ENCODE results near the gene VPS45.
"Not testable (repeated sequence)": the region's sequence is repeated elsewhere in the genome, so short reads cannot be mapped to it uniquely, and the experiment has no call there.

Gene VPS45

GRCh38 chr1:150051089-150051373, 16.5 kb upstream of the VPS45 start:
- Histone ChIP-seq H4K20me1 (no peaks in the 10 kb centered on the region), H3K27me3 (no peaks in the 10 kb centered on the region), H3K4me1 (peaks cover 17 to 47% (median 35%) of the 10 kb centered on the region in 10 experiments), H3K4me3 (no peak overlapping the region), H3K9me3 (replicated peaks in 1 of 11) (peaks cover 0 to 5% (median 0%) of the 10 kb centered on the region in 11 experiments; a peak in 2 of 22 replicates), H3K4me2 (peak overlapping the region in 9 of 11 experiments; percentile 10 to 53 (median 31); a peak in 9 of 22 replicates), H3K36me3 (no peaks in the 10 kb centered on the region), H3K9ac (no peak overlapping the region), H3K27ac (no peak overlapping the region)
- TF ChIP-seq Cebpa-rat (IDR thresholded peaks at IDR 0.05) = 0 out of 22 replicates have a peak, but pooled peaks of 1 of the 11 experiments have one; percentile 11

- H3K4me2 ChIP-seq = peak overlapping the region; percentile 30 to 67 (median 54)
- H4K20me1 ChIP-seq; H3K9me3 ChIP-seq (replicated peaks in 1 of 11); H3K27me3 ChIP-seq; H3K4me3 ChIP-seq; H3K36me3 ChIP-seq: not testable (repeated sequence)
- peak overlapping the region in 1 of 11 experiments; percentile 14; a peak in 1 of 22 replicates for H3K9ac ChIP-seq
- peak overlapping the region in 1 of 11 experiments; percentile 24; a peak in 2 of 22 replicates for H3K27ac ChIP-seq
- H3K4me1 ChIP-seq = peaks cover 17 to 53% (median 37%) of the 10 kb centered on the region in 10 experiments
These were observed 15.6 kb upstream of the VPS45 start for GRCh38 chr1:150051905-150052412.

- Histone ChIP-seq H3K4me3 (no peak overlapping the region), H3K9ac (peak overlapping the region in 6 of 11 experiments; percentile 3 to 56 (median 28); a peak in 8 of 22 replicates), H3K36me3 (no peaks in the 10 kb centered on the region), H3K9me3 (replicated peaks in 1 of 11) (peaks cover 0 to 5% (median 0%) of the 10 kb centered on the region in 11 experiments; a peak in 2 of 22 replicates), H3K27me3 (no peaks in the 10 kb centered on the region), H3K4me1 (peaks cover 17 to 53% (median 37%) of the 10 kb centered on the region in 10 experiments), H3K4me2 (peak overlapping the region; percentile 5 to 70 (median 58); a peak in 20 of 22 replicates), H3K27ac (peak overlapping the region in 9 of 11 experiments; percentile 16 to 73 (median 67); a peak in 16 of 22 replicates), H4K20me1 (no peaks in the 10 kb centered on the region)
- peak in 7 of 11 experiments; percentile 46 to 76 (median 72); a peak in 12 of 22 replicates for TF ChIP-seq Cebpa-rat (IDR thresholded peaks at IDR 0.05)
These were observed 13.7 kb upstream of the VPS45 start for GRCh38 chr1:150053926-150054325.

GRCh38 chr1:150055507-150055906, 12.1 kb upstream of the VPS45 start:
- H4K20me1 ChIP-seq; H3K4me3 ChIP-seq; H3K27ac ChIP-seq; H3K36me3 ChIP-seq; H3K9me3 ChIP-seq (replicated peaks in 1 of 11); H3K4me2 ChIP-seq; H3K9ac ChIP-seq; H3K27me3 ChIP-seq: not testable (repeated sequence)
- peaks cover 17 to 53% (median 37%) of the 10 kb centered on the region in 10 experiments for H3K4me1 ChIP-seq

GRCh38 chr1:150056407-150056806, 11.2 kb upstream of the VPS45 start:
- Histone ChIP-seq H3K4me2 (peak overlapping the region in 1 of 11 experiments; percentile 9; a peak in 1 of 22 replicates), H3K9me3 (replicated peaks in 1 of 11) (peaks cover 0 to 5% (median 0%) of the 10 kb centered on the region in 11 experiments; a peak in 2 of 22 replicates), H3K27me3 (no peaks in the 10 kb centered on the region), H4K20me1 (no peaks in the 10 kb centered on the region), H3K36me3 (no peaks in the 10 kb centered on the region), H3K27ac (no peak overlapping the region), H3K9ac (no peak overlapping the region), H3K4me3 (no peak overlapping the region), H3K4me1 (peaks cover 17 to 46% (median 32%) of the 10 kb centered on the region in 10 experiments)
- no peak for TF ChIP-seq Cebpa-rat (IDR thresholded peaks at IDR 0.05)

- no peak overlapping the region for H3K4me2 ChIP-seq
- no peak overlapping the region for H3K4me3 ChIP-seq
- peaks cover 0 to 5% (median 0%) of the 10 kb centered on the region in 11 experiments; a peak in 2 of 22 replicates for H3K9me3 ChIP-seq (replicated peaks in 1 of 11)
- no peak overlapping the region for H3K9ac ChIP-seq
- H3K27me3 ChIP-seq = no peaks in the 10 kb centered on the region
- H3K27ac ChIP-seq = no peak overlapping the region
- H3K36me3 ChIP-seq = no peaks in the 10 kb centered on the region
- peaks cover 7 to 22% (median 11%) of the 10 kb centered on the region in 10 experiments for H3K4me1 ChIP-seq
- no peaks in the 10 kb centered on the region for H4K20me1 ChIP-seq
- no peak for TF ChIP-seq Cebpa-rat (IDR thresholded peaks at IDR 0.05)
These were observed 7.3 kb upstream of the VPS45 start for GRCh38 chr1:150060260-150060659.

GRCh38 chr1:150061632-150062101, 5.9 kb upstream of the VPS45 start:
- H3K36me3 ChIP-seq = no peaks in the 10 kb centered on the region
- no peaks in the 10 kb centered on the region for H3K9me3 ChIP-seq (replicated peaks in 1 of 11)
- TF ChIP-seq Cebpa-rat (IDR thresholded peaks at IDR 0.05) = no peak
- no peak overlapping the region for H3K9ac ChIP-seq
- H3K4me1 ChIP-seq = peaks cover 20 to 28% (median 23%) of the 10 kb centered on the region in 10 experiments
- H3K27me3 ChIP-seq = no peaks in the 10 kb centered on the region
- no peak overlapping the region for H3K4me2 ChIP-seq
- no peaks in the 10 kb centered on the region for H4K20me1 ChIP-seq
- no peak overlapping the region for H3K27ac ChIP-seq
- no peak overlapping the region for H3K4me3 ChIP-seq

GRCh38 chr1:150062113-150062512, 5.5 kb upstream of the VPS45 start:
- Histone ChIP-seq H3K4me1 (peaks cover 21 to 29% (median 24%) of the 10 kb centered on the region in 10 experiments), H3K36me3 (no peaks in the 10 kb centered on the region), H3K4me2 (no peak overlapping the region), H3K9me3 (replicated peaks in 1 of 11) (no peaks in the 10 kb centered on the region), H3K9ac (no peak overlapping the region), H3K4me3 (no peak overlapping the region), H3K27ac (no peak overlapping the region), H4K20me1 (no peaks in the 10 kb centered on the region), H3K27me3 (no peaks in the 10 kb centered on the region)
- no peak for TF ChIP-seq Cebpa-rat (IDR thresholded peaks at IDR 0.05)

GRCh38 chr1:150065184-150065871, 2.2 kb upstream of the VPS45 start:
- H3K27ac ChIP-seq = peak overlapping the region in 10 of 11 experiments; percentile 36 to 95 (median 88); a peak in 17 of 22 replicates
- H4K20me1 ChIP-seq = no peaks in the 10 kb centered on the region
- peak overlapping the region in 4 of 10 experiments; percentile 5 to 74 (median 43); a peak in 3 of 20 replicates for H3K4me3 ChIP-seq
- peak overlapping the region in 7 of 11 experiments; percentile 1 to 88 (median 34); a peak in 13 of 22 replicates for H3K9ac ChIP-seq
- H3K36me3 ChIP-seq = peaks cover 0 to 15% (median 6%) of the 10 kb centered on the region in 11 experiments; a peak in 5 of 22 replicates
- H3K4me2 ChIP-seq = peak overlapping the region; percentile 59 to 97 (median 87)
- no peak for TF ChIP-seq Cebpa-rat (IDR thresholded peaks at IDR 0.05)
- H3K4me1 ChIP-seq = peaks cover 33 to 46% (median 40%) of the 10 kb centered on the region in 10 experiments
- H3K9me3 ChIP-seq (replicated peaks in 1 of 11) = no peaks in the 10 kb centered on the region
- no peaks in the 10 kb centered on the region for H3K27me3 ChIP-seq
